RPMI8226 (cell line): Measurements from ENCODE around the gene RAET1L.
"Not testable (repeated sequence)": the region's sequence is repeated elsewhere in the genome, so short reads cannot be mapped to it uniquely, and the experiment has no call there.

Experiments
- DNase-seq: peaks from one replicate; pipeline ENCODE4 v3.0.0-alpha.2; 2015

RAET1L gene

DNA sequence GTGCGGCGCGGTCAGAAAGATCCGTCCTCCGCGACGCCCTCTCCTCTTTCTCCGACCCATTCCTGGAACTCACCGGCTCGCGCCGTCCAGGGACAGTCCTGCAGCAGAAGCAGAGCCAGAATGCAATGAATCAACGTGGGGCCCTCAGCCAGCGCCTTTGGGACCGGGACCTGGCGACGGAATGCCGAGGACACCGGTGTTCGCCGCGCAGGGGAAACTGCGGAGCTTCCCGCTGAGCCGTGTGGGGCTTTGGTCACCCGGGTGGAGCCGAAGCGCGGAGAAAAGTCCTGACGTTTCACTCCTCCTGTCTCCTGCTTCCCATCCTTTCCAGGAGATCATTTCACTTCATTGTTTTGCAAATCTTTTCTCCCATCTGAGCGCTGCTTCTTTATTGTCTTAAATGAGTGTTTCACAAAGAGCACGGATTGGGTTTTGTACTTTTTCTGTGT, 35.1 kb downstream of the RAET1L start:
- no peak for DNase-seq

- no peak for DNase-seq
These were observed 36.6 kb downstream of the RAET1L start for GRCh38 chr6:149988550-149989346.

DNA sequence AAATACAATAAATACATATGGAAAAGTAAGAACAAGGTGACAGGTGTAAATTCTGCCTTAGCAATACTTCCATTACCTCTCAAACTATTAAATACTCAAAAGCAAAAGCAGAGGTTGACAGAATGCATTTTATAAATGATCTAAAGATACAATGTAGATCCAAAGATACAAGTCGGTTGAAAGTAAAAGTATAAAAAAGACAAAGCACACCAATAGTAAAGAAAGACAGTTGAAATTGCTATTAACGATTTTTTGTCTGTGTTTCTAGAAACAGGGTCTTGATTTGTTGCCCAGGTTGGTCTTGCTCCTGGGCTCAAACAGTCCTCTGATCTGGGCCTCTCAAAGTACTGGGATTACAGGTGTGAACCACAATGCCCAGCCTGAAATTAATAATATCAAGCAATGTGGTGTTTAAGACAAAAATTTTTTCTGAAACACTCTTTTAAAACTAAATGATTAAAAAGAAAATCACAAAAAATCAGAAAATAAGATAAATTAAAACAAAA, 37.7 kb downstream of the RAET1L start:
- DNase-seq, result no peak

DNA sequence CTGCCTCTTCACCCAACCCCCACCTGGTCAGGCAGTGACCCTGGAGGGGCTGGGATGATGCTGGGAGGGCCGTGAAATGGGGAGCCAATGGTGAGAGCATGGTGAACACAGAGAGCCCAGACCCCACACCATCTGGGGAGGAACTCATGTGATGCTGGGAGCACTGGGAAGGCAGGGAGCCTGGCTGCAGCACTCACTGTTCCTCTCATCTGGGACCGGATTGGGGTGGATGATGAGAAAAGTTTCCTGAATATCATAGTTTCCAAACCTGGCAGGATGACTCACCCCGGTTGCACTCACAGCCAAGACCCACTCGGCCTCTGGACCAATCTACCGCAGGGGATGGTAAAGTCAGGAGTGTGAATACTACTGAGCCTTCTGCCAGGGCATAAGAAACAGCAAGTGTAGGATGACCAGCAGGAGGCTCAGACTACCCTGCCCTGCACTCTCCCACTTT, 39.8 kb downstream of the RAET1L start:
- no peak for DNase-seq

- no peak for DNase-seq
These were observed 40.6 kb downstream of the RAET1L start for GRCh38 chr6:149984773-149985172.

- no peak for DNase-seq
These were observed 42.2 kb downstream of the RAET1L start for GRCh38 chr6:149983145-149983544.

DNA sequence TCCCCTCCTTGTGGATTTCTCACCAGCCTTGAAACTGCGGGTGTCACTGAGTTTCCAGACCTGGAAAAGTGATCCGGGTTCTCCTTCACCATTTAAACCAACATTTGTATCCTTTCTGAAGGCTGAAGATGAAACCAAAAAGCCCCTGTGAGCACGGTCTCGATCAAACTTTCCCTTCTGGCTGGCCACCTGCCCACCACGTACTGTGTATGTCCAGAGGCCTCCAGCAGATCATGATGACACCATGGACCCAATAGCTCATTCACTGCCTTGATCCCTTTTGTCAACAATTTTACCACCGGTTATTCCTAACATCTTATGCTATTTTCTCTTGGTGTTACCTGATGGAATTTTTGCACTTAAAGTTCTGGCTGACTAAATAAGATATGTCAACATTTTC, 46.0 kb downstream of the RAET1L start:
- DNase-seq, result no peak

- no peak for DNase-seq
These were observed 46.7 kb downstream of the RAET1L start for GRCh38 chr6:149978610-149979009.

GRCh38 chr6:149977221-149977620, 48.1 kb downstream of the RAET1L start:
- DNase-seq, result no peak

GRCh38 chr6:149975400-149975799, 49.9 kb downstream of the RAET1L start:
- no peak for DNase-seq

DNA sequence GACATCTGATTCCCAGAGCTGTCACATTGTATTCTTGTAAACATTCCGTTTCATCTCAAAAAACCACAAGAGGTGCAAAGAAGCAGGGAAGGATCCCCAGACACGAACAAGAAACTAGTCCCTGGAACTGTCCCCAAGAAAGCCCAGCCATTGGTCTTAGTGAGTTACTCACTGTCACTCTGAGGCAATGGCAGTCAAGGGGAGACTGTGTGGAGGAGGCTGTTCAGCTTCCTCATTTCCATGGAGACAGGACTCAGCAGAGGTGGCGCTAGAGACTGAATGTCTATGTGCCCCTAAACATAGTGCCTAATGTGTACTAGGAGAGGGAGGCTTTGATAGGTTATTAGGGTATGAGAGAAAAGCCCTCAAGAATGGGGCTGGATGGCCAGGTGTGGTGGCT, 50.5 kb downstream of the RAET1L start:
- DNase-seq, result peak; percentile 68

DNA sequence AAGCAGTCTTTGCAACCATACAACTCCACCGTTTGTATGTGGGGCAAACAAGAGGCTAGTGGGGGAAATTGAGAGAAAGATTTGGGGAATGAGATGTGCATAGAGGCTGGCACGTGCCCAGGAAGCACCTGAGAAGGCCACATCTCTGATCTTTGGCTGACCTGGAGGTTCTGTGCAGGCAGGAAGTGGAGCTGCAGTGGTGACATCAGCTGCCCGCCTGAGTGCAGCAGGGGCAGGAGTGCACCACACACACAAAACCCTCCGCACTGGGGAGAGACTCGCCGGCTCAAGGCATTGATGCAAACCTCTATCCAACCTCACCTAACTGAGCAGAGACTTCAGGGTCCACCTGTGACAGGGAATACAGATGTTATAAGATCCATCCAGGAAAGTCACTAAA, 50.9 kb downstream of the RAET1L start:
- DNase-seq, result peak; percentile 80

DNA sequence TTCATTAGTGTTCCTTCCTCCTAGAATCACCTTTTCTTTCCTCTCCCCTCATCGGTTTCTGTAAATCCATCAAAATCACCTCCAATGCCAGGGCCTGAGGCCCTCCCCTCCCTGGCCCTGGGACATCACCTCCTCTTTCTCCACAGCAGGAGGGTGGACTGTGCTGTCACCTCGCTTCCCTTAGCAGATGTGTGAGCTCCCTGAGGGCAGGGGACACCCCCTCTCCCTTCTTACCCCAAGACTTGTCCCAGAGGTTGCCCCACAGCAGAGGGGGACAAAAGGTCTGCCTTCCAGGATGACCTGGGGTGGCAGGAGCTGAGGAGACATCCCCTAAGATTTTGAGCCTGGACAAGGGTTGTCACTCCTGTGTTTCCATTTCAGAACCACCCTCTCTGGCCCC, 55.7 kb downstream of the RAET1L start:
- DNase-seq, result no peak

DNA sequence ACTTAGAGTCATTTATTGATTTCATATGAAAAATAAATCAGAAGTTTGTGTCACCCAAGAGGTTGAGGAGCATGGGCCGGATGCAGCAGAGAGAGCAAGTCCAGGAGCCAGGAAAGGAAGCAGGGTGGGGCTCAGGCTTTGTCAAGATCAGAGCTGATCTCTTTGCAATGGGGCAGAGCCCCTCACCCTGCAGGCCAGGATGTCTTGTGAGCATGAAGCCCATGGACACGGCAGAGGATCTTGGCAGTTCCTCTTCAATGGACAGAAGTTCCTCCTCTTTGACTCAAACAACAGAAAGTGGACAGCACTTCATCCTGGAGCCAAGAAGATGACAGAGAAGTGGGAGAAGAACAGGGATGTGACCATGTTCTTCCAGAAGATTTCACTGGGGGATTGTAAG, 56.4 kb downstream of the RAET1L start:
- DNase-seq, result not testable (repeated sequence)
